NCI-H1694 (cell line): Measurements from ENCODE around the gene FGF13.

ENCODE experiments used
- DNase-seq: peaks from one replicate; lab custom pipeline; 2025; lab: John Stamatoyannopoulos, UW

Gene FGF13

DNA sequence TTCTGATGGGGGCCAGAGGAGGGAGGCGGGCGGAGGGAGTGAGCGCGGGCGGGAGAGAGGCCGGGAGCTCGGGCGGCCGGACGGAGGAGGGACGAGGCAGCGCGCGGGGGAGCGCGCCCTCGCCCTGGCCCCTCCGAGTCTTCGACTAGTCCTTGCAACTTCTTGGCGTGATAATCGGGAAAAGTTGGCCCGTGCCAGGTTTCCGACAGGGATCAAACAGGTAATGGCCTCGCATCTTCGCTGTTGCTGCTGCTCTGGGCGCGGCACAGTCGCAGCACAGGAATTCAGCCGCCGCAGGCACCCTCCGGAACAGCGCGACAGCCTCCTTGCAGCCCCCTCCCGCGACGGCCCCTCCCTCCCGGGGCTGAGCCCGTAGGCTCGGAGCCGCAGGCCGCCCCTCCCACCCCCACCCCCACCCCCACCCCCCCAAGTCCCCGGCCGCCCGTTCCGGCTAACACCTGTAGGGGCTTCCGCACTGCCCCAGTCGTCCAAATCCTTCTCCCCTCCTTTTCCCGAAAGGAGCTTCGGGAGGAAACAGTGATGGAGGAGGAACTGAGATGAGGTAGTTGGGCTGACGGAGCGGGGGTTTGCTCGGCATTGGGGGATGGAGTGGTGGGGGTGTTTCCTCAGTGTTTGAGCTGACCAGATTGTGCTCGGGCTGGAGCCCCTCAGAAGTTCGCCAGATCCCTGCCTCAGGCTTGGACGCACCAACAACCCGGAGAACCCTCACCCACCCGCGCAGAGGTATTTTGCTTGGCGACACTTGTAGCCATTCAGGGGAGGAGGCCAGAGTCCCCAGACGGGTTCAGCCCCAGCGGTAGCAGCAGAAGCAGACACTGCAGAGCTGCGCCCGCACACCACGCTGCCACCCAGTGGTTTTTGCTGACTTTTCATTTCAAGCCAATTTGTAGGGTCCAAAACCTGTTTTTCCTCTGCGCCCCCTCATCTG is at the start of gene FGF13:
FGF13 (minus strand) TSS at position 319 of the 949 bp plus-strand sequence. CDS start 714 bp downstream, outside the sequence.
- DNase-seq: no peak

DNA sequence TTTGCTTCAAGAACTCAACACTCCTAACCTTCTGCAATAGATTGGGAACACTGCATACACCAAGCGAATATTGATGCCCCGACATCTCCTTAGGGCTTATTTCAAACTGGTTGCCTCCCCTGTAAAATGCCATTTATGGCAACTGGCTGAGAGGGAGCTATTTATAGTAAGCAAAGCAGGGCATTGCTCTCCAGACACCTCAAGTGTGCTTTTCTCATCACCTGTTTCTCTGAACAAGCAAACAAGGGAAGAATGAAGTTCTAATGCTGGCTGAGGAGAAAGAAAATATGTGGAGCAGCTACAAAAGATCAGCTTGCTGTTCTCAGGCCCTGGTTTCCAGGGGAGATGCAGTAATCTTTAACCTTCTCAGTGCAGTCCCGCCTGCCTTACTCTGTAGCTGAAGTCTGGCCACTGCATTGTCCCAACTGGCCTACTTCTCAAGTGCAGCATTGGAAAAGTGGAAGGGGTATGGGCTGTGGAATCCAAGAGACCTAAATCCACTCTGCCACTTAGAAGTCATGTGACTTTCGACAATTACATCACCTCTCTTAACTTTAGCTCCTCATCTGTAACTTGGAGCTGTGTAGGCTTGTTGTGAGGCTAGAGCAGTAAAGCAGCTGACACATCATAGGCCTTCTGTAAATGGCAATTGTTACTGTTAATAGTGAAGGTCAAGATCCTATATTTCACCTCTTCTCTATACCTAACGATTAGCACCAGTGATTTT is 47.9 kb upstream of the FGF13 start:
- DNase-seq: no peak

DNA sequence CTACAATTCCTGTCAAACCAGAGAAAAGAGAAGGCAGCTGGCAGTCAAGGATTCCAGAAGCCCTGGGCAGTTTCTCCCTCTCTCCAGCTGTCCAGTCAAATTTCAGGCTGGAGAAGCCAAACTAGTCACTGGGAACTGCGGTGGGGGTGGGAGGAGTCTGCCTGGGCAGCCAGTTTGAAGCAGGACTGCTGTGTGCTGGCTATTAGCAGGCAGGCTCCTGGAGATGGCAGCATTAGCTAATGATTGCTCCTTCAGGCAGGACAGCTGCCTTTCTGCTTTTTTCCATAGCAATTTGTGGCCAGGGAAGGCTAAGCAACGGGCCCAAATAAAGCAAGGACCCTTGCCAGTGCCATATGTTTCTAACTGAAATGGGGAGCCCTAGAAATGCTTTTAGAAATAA is 44.7 kb upstream of the FGF13 start:
- DNase-seq: no peak

DNA sequence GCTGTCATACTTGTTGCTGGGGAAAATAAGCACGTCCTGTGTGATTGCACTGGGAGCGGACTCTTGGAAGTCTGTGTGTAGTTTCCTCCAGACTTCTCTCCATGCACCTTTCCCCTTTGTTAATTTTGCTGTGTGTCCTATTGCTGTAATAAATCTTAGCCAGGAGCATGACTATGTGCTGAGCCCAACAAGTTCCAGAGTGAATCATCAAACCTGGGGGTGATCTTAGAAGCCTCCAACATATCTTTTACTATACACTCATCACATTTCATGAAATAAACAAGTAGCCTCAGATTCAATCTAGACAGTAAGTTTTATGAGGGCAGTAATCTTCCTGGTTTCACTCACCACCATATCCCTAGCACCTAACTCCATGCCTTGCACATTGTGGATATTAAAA is 43.3 kb upstream of the FGF13 start:
- no peak for DNase-seq

DNA sequence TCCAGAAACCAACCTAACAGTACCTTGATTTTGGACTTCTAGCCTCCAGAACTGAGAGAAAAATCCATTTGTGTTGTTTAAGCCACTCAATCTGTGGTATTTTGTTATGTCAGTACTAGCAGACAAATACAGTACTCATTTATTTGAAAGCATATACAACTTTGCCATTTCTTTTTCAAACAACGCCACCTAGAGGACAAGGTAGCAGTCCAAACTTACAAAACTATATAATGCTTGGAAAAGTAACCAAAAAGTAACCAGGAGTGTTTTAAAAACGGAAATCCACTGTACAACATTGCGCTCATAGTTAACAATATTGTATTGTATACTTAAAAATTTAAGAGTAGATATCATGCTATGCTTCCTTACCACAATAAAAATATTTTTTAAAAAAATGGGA is 37.0 kb upstream of the FGF13 start:
- DNase-seq: no peak

DNA sequence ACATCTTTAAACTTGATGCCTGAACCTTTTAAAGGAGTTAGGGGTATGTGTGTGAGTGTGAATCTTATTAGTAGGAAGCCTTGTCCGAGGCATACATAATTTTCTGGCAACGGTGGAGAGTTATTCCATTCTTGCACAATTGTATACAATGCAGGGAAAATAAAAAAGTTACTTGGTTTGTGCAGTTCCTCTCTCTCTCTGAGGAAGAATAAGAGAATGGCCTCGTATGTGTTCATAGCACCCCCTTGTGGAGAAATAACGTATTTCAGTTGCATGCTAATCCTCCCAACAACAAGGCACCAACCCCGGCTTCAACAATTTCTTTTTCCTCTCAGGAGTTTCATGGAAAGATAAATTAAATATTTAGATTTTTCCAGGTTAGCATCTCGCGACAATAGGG is 33.7 kb upstream of the FGF13 start:
- no peak for DNase-seq

DNA sequence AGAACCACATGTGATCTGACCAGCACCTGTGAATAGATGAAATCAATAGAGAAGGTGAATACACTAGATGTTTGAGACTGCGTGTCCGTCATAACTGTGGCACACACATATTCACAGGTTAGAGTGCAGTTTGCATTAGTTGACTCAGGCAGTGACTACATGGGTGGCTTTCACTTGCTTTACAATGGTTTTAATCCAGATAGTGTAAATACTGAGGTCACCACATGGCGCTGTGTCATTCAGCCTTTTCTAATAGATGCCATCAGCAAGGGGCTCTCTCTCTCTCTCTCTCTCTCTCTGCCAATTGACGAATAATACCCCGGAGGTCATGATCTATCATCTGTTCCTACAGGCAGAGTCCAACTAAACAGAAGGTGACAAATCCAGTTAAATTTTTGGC is 30.7 kb upstream of the FGF13 start:
- no peak for DNase-seq

DNA sequence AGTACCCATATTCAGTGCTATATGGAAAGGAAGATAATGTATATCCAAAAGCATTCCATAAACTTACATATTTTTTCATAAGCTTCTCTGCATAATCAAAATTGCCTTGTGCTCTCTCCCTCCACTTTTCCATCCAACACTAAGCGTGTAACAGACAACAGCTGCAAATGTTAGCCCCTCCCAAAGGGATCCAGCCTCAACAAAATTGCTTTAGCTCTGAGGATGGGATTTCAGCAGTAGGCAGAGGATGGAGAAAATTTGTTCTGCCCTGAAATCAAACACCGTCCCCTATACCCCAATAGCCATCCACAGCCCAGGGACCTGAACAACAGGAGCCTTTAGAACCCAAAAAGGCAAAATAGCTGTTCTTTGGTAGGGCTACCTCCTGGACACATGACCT is 28.8 kb upstream of the FGF13 start:
- no peak for DNase-seq

DNA sequence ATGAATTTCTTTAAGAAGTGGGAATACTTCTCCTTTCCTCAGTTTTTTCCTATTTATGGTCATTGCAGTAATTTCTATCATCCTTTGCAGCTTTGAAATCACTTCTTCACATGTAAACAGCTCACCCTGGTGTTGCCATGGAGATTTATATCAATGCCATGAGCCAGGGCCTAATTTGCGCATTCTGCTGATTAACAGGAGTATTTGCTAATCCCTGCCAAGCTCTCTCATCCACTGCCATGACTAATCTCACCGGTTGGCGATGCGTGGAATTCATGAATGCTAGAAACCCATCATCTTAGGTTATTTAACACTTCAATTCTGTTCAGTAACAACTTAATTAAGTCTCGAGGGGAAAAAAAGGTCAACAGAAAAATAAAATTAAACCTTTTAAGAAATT is 11.8 kb upstream of the FGF13 start:
- no peak for DNase-seq

DNA sequence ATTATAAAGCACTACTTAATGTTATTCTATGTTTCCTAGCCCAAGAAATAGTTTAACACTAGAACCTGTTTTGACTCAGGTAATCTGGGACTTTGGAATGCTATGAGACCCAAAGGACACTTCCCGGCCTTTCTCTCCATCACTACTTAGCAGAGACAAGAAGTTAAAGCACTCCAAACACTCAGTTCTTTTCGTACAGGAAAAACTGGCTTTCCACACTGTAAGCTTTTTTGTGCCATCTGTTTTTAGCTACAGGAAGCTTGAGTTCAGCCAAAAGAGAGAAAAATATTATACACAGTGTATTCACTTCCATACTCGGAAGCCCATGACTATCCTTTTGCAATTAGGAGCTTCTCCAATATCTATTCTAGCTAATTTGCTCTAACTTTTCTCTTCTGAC is 7.9 kb upstream of the FGF13 start:
- DNase-seq: no peak

DNA sequence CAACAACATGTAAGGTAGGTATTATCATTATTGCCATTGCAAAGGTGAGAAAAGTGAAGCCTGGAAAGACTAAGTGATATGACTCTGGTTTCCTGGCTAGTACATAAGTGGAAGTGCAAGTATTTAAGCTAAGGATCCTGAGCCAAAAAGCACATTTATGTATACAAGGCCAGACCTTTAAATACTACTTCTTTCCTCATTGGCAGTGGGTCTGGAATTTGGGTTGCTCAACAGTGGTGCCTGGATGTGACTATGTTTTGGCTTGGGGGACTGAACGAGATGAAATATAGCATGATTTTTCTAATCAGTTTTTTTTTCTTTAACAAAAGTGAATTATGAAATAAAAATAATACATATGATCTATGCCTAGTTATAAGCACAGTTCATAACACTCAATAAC is 7.4 kb upstream of the FGF13 start:
- no peak for DNase-seq

DNA sequence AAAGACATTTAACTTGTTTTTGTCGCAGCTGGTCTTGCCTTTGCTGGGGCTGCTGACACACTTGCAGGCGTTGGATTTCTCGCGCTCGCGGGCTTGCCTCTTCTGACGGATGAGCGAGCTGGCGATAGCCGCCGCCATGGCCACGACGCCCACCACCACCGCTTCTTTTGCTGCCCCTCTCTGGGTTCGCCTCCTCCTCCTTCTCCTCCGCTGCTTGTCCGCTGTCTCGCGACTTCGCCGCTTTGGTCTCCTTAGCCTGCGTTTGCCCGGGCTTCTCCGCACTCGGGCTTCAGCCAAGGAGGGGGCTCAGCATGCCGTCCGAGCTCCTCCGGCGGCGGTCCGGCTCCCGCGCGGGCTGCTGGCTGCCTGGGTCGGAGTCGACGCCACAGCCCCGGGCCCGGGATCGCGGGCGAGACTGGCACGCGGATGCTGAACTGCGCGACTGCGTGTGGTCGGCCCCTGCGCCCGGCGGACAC is 613 bp downstream of the FGF13 start:
- no peak for DNase-seq

DNA sequence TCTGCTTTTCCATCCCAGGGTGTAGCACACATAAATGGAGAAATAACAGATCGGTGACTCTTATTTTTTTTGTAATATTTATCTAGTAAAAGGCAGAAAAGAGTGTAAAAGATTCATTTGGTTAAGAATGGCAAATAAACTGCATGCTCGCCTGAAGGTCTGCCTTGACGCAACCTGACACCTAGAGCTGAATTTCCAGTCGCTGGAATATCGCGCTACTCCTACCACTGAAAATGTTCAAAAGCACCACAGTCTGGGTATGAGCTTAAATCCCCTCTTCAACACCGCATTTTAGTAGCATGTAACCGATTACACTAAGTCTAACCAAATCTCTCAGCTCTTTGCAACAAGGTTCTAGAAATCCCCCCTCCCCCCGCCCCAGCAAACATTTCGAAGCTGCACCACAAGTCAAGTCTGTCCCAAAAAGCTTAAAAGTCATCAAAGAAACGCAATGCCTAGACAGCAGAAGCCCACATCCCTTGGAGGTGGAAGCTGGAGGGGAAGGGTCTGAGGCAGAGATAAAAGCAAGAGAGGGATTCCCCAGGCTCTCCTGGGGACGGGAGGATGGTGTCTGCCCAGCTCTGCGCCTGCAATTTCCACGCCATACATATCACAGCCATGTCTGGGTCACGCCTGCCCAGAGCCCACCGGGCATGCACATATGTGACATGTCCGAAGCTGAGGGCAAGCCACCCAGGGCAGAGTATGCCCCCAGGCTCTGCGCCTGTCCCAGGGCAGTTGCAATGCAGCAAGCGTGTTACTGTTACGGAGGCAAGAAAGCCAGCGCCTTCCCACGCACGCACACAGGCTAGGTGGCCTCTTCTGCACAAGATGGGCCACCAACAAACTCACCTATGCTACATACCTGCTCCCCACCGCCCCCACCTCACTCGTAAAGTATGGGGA is 1.4 kb downstream of the FGF13 start:
- DNase-seq: no peak

DNA sequence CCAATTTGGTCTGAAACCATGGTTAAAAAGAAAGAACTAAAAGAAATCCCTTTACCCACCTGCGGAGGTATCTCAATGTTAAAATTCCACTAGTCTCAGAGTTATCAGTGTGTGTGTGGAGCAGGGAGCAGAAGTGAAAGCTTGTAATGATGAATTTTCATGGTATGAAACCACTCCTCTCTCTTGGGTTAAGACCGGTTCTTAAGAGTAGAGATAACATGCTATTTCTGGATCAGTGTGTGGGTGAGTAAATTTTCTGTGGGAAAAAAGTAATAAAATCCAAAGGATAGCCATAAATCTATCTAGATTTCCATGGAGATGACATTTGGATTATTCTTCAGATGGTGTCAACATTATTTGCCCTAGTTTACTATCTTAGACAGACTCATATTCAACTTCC is 3.2 kb downstream of the FGF13 start:
- no peak for DNase-seq

DNA sequence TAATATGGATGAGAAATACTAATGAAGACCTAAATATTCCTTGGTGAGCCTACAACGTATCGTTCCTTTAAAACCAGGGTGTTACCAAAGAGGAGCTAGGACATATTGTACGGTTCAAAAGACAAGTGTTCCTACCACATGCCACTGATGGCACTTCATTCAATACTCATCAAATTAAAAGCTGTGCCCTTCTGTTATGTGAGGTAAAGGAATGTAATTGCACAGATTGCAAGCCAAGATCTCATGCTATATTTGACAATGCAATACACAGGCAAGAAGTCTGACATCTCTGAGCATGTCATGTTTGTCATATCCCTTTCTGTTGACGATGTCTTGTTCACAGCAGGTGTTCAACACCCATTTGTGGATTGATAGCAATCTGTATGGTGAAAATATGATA is 6.9 kb downstream of the FGF13 start:
- DNase-seq: no peak

DNA sequence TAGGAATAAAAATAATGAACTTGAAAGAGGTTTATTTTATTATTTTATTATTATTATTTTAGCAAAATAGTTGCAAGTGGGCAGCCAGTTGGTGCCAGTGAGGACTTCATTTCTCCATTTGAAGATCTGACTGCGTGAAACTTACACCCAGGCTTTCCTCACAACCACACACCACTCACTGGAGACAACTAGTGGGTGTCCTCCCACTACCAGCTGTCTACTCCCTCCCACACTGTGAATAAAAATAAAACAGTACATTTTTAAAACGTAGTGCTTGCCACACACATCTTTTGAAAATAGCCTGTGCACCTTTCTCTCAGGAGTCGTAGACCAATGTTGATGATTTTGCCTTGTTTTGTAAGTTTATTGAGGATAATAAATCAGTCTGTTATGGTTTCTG is 7.4 kb downstream of the FGF13 start:
- no peak for DNase-seq

DNA sequence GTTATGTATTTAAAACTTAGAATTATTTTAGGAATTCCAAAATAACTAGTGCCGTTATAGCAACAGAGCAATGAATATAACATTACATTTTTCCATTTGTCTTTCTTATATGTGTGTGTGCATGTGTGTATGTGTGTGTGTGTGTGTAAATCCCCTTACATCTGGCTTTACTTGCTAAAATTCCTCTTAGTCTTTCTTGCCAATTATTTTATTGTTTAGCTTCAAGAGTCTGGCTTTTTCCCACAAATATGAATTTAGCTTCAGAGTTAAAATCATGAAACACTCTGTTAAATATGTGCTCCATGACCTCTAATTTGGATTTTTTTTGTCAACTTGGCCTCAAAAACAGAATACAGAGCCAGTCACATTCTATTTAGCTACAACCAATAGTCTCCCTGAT is 18.9 kb downstream of the FGF13 start:
- no peak for DNase-seq

DNA sequence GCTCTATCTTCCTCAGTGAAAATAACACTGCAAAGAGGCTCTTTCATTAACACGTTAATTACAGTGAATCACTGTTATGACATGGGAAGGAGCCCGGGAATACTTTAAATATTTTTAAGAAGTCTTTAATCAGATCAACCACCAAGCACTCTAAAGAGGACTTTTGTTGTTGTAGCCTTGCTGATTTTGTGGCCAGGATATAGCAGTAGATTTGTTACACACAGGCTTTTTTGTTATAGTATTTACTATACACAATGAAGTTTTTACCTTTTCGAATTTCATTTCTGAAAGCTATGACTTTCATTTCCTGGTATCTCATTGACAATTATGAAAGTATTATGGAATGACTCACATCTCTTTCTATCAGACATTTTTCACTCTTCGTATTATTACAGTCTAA is 20.3 kb downstream of the FGF13 start:
- DNase-seq: no peak

DNA sequence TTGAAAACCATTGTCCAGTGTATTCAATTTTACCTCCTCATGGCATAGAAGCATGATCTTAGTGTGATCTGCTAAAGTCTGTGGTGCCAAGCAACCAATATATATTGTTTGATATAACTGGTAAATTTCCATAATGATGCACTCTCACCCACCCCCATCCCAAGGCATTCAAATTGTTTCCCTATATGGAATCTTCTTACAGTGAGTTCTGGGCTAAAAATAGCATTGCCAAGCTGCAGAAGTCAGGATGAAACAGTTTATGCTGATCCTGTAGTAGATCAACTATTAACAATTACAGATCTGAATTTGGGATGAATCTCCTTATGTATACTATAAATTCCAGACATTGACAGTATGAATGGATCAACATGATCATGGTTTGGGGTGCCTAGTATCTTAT is 20.9 kb downstream of the FGF13 start:
- DNase-seq: no peak

DNA sequence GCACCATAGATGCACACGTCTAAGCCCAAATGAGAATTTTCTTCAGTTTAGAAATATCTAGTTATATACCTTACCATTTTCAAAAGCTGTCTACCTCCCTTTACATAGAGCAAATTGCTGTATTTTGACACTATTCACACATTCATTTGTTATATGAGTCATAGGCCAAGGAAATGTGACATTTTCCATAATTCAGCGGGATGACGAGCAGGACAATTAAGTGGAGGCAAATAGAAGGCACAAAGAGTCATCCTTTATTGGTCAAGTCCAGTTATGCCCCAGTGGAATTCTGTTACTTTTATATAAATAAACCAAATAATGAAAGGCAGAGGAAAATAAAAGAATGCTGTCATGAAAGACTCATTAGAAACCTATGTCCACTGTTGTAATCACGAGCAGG is 27.9 kb downstream of the FGF13 start:
- DNase-seq: no peak

DNA sequence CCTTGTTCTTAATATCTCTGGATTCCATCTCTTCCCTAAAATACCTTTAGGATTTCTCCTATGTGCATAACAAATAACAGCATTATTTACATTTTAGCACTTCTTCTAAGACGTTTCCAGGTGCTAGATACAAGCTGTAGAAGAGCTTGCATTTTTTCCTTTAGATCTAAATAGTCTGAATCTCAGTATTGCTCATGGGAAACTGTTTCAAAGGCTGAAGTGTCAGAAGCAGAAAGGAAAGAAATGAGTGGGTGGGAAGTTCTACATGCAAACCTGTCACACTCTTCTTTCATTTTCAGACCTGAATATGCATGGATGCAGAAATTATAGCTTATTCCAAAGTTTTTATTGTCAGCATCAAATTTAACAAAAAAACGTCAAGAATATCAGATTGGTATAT is 41.8 kb downstream of the FGF13 start:
- no peak for DNase-seq

DNA sequence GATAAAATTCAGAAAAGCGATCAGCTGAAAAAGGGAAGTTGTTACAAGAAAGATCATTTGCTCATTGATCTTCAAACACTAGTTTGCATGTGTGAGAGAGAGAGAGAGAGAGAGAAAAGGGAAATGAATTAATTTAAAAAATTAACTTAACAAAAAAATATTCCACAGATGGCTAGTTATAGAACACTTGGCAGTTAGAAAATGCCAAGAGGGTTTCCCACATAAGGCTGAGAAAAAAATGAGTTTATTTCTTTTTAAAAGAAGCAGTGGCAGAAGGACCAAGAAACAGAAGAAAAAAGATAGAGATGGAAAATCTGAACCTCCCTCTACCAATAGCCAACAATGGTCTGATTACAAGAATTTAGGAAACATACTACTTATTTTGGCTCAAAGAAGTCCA is 47.1 kb downstream of the FGF13 start:
- DNase-seq: no peak
